K562 (cell line): ENCODE data around the gene TP53I13.

Experiments
- EGR1 ChIP-seq: fragments of 450-650 bp; conservative IDR thresholded peaks from 2 replicates; pipeline ENCODE4 v1.6.1; 2017; ENCODE audit warnings: mild to moderate bottlenecking
- EZH2 ChIP-seq: IDR thresholded peaks from 2 replicates; pipeline ENCODE4 v1.6.1; 2012; ENCODE audit warnings: low read depth, mild to moderate bottlenecking, inconsistent platforms, low read length, borderline replicate concordance
- MIER1 ChIP-seq: fragments of 450-650 bp; IDR thresholded peaks from 2 replicates; pipeline ENCODE4 v1.6.1; 2016; ENCODE audit warnings: antibody characterized with exemption, mild to moderate bottlenecking, low read depth
- NR1H2 ChIP-seq: sonication (generic); formaldehyde crosslinking; IDR thresholded peaks from 2 replicates; pipeline ENCODE4 v1.4.0; 2020; ENCODE audit warnings: mild to moderate bottlenecking, missing genetic modification reagents
- TARDBP ChIP-seq: fragments of 450-650 bp; IDR thresholded peaks from 2 replicates; pipeline ENCODE4 v1.6.1; 2016
- TF ChIP-seq, protein P1 (sequence below): sonication (generic); formaldehyde crosslinking; IDR thresholded peaks from 2 replicates; pipeline ENCODE4 v1.9.0; 2022; ENCODE audit warnings: mild to moderate bottlenecking, missing genetic modification reagents
- TF ChIP-seq, protein P2 (sequence below), 3 experiments: IDR thresholded peaks in 2 of 3; conservative IDR thresholded peaks in 1 of 3; 2 replicates each; pipeline ENCODE4 v1.5.1; 2011 to 2012; ENCODE audit warnings: low read length in 3 of 3, mild to moderate bottlenecking in 3 of 3, control low read depth in 2 of 3, improper control_type of control experiment in 1 of 3, inconsistent platforms in 1 of 3, low read depth in 1 of 3, mixed read lengths in 1 of 3, moderate library complexity in 1 of 3; ENCODE audit not compliant: insufficient read depth in 2 of 3

DNA sequence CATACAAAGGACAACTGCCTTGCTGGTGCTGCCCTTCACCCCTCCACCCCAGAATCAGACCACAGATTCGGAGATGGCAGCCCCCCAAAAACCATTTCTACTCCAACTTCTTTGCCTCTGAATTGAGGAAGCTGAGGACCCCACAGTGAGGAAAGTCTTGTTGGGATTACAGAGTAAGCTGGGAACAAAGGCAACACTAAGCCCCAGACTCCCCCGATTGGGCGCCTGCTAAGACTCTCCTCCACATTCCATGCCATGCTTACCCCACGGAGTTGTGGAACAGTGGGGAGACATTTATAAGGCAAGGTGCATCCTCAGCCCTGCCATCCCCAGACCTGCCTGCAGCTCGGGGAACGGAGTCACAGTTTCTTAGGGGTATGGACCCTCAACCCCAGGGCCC is 19.1 kb downstream of the TP53I13 start:
- TF ChIP-seq, protein P1, sequence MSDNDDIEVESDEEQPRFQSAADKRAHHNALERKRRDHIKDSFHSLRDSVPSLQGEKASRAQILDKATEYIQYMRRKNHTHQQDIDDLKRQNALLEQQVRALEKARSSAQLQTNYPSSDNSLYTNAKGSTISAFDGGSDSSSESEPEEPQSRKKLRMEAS, result no peak
- TF ChIP-seq NR1H2 (CRISPR knock-in tag) (no peak), EGR1 (no peak), TARDBP (no peak), EZH2 (no peak), MIER1 (no peak)
- TF ChIP-seq, protein P2, sequence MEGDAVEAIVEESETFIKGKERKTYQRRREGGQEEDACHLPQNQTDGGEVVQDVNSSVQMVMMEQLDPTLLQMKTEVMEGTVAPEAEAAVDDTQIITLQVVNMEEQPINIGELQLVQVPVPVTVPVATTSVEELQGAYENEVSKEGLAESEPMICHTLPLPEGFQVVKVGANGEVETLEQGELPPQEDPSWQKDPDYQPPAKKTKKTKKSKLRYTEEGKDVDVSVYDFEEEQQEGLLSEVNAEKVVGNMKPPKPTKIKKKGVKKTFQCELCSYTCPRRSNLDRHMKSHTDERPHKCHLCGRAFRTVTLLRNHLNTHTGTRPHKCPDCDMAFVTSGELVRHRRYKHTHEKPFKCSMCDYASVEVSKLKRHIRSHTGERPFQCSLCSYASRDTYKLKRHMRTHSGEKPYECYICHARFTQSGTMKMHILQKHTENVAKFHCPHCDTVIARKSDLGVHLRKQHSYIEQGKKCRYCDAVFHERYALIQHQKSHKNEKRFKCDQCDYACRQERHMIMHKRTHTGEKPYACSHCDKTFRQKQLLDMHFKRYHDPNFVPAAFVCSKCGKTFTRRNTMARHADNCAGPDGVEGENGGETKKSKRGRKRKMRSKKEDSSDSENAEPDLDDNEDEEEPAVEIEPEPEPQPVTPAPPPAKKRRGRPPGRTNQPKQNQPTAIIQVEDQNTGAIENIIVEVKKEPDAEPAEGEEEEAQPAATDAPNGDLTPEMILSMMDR (IDR thresholded peaks at IDR 0.05 in 2 of 3, conservative IDR thresholded peaks at IDR 0.05 in 1 of 3; ENCODE audit: insufficient read depth in 2 of 3, low read depth in 1 of 3, low read length in 3 of 3), result no peak
